AG09319 (cell line): ENCODE measurements around the gene TSPAN18.

ENCODE experiments used
- DNase-seq: peaks from one replicate; pipeline ENCODE4 v3.0.0-alpha.2; 2010; ENCODE audit warnings: low read depth; ENCODE audit errors: extremely low read depth
- CTCF ChIP-seq: IDR thresholded peaks from 2 replicates; pipeline ENCODE4 v1.5.1; 2011; ENCODE audit warnings: low read depth, mild to moderate bottlenecking, inconsistent platforms, low read length, moderate library complexity

Gene TSPAN18

GRCh38 chr11:44766112-44766971 is 39.6 kb downstream of the TSPAN18 start:
- TF ChIP-seq CTCF, result no peak

GRCh38 chr11:44766972-44767278 is 40.2 kb downstream of the TSPAN18 start:
- TF ChIP-seq CTCF, result no peak
- DNase-seq, result no peak

More at GRCh38 chr11:44766112-44766971, 39.6 kb downstream of the TSPAN18 start:
- no peak for DNase-seq

GRCh38 chr11:44767421-44767820 is 40.7 kb downstream of the TSPAN18 start:
- DNase-seq, result no peak
- no peak for TF ChIP-seq CTCF

- TF ChIP-seq CTCF, result no peak
- no peak for DNase-seq
These were observed 43.6 kb downstream of the TSPAN18 start for GRCh38 chr11:44770401-44770800.

GRCh38 chr11:44771252-44771734 is 44.5 kb downstream of the TSPAN18 start:
- TF ChIP-seq CTCF, result no peak
- DNase-seq, result no peak

GRCh38 chr11:44771841-44772240 is 45.1 kb downstream of the TSPAN18 start:
- no peak for TF ChIP-seq CTCF
- DNase-seq, result no peak

GRCh38 chr11:44773351-44773965 is 46.7 kb downstream of the TSPAN18 start:
- DNase-seq, result no peak

More at GRCh38 chr11:44773351-44773965, 46.7 kb downstream of the TSPAN18 start:
- TF ChIP-seq CTCF, result no peak
